HG02840 (cell line): ENCODE results near the gene ROR1.
"Not testable (repeated sequence)": the region's sequence is repeated elsewhere in the genome, so short reads cannot be mapped to it uniquely, and the experiment has no call there.

Source experiments
- ATAC-seq: cut with Tn5 transposase; IDR thresholded peaks from one replicate; pipeline ENCODE4 v1.9.1; 2021; ENCODE audit warnings: mild to moderate bottlenecking, moderate library complexity, moderate number of reproducible peaks; ENCODE audit not compliant: unreplicated experiment, low FRiP score

ROR1 gene

GRCh38 chr1:63757334-63757733 is 16.5 kb upstream of the ROR1 start:
- ATAC-seq: no peak

GRCh38 chr1:63758791-63759190 is 15.0 kb upstream of the ROR1 start:
- ATAC-seq: no peak

GRCh38 chr1:63759778-63760177 is 14.0 kb upstream of the ROR1 start:
- ATAC-seq: no peak

GRCh38 chr1:63770381-63770780 is 3.4 kb upstream of the ROR1 start:
- ATAC-seq: no peak

GRCh38 chr1:63772201-63772600 is 1.6 kb upstream of the ROR1 start:
- no peak for ATAC-seq

GRCh38 chr1:63772876-63773275 is 941 bp upstream of the ROR1 start:
- no peak for ATAC-seq

GRCh38 chr1:63773496-63773814 is 362 bp upstream of the ROR1 start:
- no peak for ATAC-seq

GRCh38 chr1:63774617-63775417 is 1.0 kb downstream of the ROR1 start:
- ATAC-seq: no peak

- no peak for ATAC-seq
These were observed 1.8 kb downstream of the ROR1 start for GRCh38 chr1:63775418-63776127.

GRCh38 chr1:63777286-63777685 is 3.5 kb downstream of the ROR1 start:
- ATAC-seq: no peak

- no peak for ATAC-seq
These were observed 4.4 kb downstream of the ROR1 start for GRCh38 chr1:63777965-63778880.

GRCh38 chr1:63779338-63780211 is 5.8 kb downstream of the ROR1 start:
- no peak for ATAC-seq

- no peak for ATAC-seq
These were observed 6.7 kb downstream of the ROR1 start for GRCh38 chr1:63780565-63780964.

GRCh38 chr1:63782982-63783381 is 9.2 kb downstream of the ROR1 start:
- no peak for ATAC-seq

GRCh38 chr1:63784083-63784482 is 10.3 kb downstream of the ROR1 start:
- no peak for ATAC-seq

- no peak for ATAC-seq
These were observed 10.9 kb downstream of the ROR1 start for GRCh38 chr1:63784489-63785390.

- ATAC-seq: not testable (repeated sequence)
These were observed 13.5 kb downstream of the ROR1 start for GRCh38 chr1:63787270-63787669.

GRCh38 chr1:63787875-63788274 is 14.1 kb downstream of the ROR1 start:
- no peak for ATAC-seq
